Activated CD8-positive, alpha-beta memory T cell treated with anti-CD3 and anti-CD28 coated beads for 36 hours (primary cell): ENCODE data around the gene ZNF821. TPM values are rescaled to one million over a fixed set of nuclear protein-coding genes. Genes with fewer than 3 reads are reported as not detected.
"Not testable (repeated sequence)": the region's sequence is repeated elsewhere in the genome, so short reads cannot be mapped to it uniquely, and the experiment has no call there.

Experiments
- CTCF ChIA-PET: fragments of 350-600 bp; sonication (Branson Sonifier 250); formaldehyde crosslinking; loops from one replicate; lab custom pipeline; 2021; ENCODE audit warnings: antibody characterized with exemption; lab: Charles Lee
- POLR2A ChIA-PET: fragments of 350-600 bp; sonication (Branson Sonifier 250); formaldehyde crosslinking; loops from one replicate; lab custom pipeline; 2021; ENCODE audit warnings: antibody characterized with exemption; lab: Charles Lee
- total RNA-seq, 2 experiments: library from RNA; stranded (reverse); gene quantifications; one replicate each; pipeline ENCODE4 v1.2.3, GENCODE V29; 2021

The ZNF821 gene
- total RNA-seq, 2 experiments from 2014 or later: 3.1 to 4.0 TPM

DNA sequence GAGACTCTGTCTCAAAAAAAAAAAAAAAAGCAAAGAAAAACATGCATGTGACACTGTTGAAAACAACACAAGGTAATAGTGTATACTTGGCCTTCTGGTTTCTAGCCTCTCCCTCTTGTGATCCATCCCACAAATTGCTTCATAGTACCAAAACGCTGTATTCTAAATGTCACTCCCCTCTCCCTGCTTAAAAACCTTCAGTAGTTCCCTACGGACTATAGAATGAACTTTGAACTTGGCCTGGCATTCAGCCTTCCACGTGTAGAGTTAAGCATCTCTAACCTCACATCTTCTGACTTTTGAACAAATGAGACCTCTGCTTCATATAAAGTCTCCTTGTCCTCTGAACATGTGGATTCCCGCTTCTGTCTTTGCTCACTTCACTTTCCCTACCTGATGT lies 5.1 kb downstream of the ZNF821 start:
- ChIA-PET POLR2A (no interaction called here), CTCF (no interaction called here)

- ChIA-PET POLR2A (interaction anchor here (0.9 kb wide), 1 partner anchor 66 kb away, joined by 3 read pairs; no protein-coding TSS in a partner anchor), CTCF (interaction anchor here (0.7 kb wide), 1 partner anchor 106 kb away, joined by 4 read pairs; no protein-coding TSS in a partner anchor)
These were observed 10.8 kb downstream of the ZNF821 start for GRCh38 chr16:71873199-71873598.

- ChIA-PET CTCF (interaction anchor here (1.2 kb wide), 1 partner anchor 13 kb away, joined by 3 read pairs; no protein-coding TSS in a partner anchor), POLR2A (interaction anchor here (1.2 kb wide), 1 partner anchor 12 kb away, joined by 5 read pairs; no protein-coding TSS in a partner anchor)
These were observed 13.2 kb downstream of the ZNF821 start for GRCh38 chr16:71870818-71871217.

DNA sequence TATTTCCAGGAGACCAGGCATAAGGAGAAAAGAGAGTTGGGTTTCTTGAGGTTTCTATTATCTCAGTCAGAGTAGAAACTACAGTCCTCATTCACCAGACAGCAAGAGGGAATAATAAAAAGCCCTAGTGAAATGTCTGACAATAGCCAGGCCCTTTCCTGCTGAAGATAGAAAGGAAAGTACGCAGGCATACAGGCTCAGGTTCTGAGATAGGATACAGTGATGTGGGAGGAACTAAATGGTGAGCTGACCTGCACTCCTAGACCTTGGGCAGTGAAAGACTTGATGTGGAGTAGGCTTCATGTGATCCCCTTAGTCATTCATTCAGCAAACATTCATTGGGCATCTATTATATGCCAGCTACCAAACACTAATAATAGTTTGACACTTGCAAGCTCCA lies 14.9 kb downstream of the ZNF821 start:
- ChIA-PET CTCF (interaction anchor here (1.0 kb wide), 1 partner anchor 13 kb away, joined by 3 read pairs; no protein-coding TSS in a partner anchor), POLR2A (no interaction called here)

DNA sequence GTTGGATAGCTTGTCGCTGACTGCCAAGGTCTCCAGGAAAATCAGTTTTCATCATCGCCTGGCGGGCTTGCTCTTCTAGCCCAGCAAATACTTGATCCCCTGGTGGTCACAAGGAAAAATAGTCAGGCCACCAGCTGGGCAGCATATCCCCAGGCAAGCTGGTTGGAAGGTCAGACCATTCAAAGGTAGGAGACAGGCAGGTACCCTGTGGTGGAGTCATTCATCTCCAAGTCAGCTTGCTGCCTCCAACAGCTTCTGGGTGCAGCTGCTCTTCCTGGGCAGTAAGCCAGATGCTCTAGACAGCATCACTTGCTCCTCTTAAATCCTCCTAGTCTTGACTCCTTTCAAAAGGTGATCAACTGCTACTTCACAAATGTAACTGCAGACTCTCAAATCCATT lies 16.0 kb downstream of the ZNF821 start:
- CTCF ChIA-PET: no interaction called here

DNA sequence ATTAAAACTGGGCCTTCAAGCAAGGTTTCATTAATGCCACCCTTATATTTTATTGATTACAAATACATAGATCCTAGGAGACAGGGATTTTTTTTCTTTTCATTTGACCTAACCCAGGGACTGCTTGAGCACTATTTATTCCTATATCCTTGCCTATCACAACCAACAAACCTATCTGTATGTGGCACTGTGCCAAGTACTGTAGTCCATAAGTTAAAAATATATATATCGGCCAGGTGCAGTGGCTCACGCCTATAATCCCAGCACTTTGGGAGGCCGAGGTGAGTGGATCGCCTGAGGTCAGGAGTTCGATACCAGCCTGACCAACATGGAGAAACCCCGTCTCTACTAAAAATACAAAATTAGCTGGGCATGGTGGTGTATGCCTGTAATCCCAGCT lies 16.8 kb downstream of the ZNF821 start:
- CTCF ChIA-PET: not testable (repeated sequence)

More for the DNA sequence above, 16.0 kb downstream of the ZNF821 start:
- POLR2A ChIA-PET: no interaction called here

DNA sequence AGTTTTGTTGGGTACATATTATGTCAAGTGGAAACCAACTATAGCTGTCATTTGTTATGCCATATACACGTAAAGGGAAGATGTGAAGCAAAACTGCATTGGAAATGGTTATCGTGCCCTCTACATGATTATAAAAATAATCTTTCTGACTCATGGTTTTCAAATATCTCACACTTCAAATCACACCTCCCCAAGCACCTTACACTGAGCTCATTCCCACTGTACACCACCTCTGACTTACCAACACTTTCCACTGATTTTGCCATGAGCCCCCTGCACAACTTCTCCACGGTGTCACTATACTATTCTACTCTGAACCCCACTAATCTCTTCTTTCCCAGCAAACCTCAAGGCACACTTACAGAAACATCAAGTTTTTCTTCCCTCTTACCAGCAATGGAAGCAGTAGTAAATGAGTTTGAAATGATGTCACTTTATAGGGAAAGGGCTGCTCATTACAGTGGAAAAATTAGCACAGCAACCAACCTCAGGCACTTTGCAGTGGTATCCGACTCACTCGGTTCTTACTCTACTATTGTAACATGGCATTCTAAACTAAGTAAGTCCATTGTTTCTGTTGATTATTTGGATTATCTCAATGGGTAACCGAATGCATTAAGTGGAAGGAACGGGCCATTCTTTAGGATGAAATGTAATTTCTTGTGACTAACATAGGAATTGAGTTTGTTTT lies 18.7 kb downstream of the ZNF821 start:
- POLR2A ChIA-PET: interaction anchor here (1.1 kb wide), 1 partner anchor 16 kb away, joined by 3 read pairs; no protein-coding TSS in a partner anchor
- CTCF ChIA-PET: interaction anchor here (1.1 to 2.3 kb wide), 2 partner anchors 18 to 19 kb away, joined by 3 to 5 read pairs; partner anchors contain the start of gene ZNF821

More for the DNA sequence above, 16.8 kb downstream of the ZNF821 start:
- POLR2A ChIA-PET: not testable (repeated sequence)

DNA sequence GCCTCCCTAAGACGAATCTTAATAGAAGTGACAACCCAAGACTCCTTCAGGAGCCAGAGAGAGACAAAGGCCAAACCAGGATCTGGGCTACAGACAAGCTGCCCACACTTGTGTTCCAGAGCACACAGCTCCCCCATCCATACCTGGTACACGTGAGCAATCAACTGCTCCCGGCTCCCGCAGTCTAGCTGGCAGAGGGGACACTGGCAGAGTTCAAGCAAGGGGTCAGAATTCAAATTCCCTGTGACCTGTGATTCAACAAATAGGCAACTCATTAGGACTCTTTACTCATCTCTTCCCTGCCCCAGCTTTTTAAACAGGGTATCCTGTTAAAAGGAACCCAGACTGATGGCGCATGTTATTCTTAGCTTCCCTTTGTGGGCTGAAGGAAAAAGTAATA lies 20.0 kb downstream of the ZNF821 start:
- POLR2A ChIA-PET: interaction anchor here (0.6 kb wide), 1 partner anchor 36 kb away, joined by 3 read pairs; no protein-coding TSS in a partner anchor
- CTCF ChIA-PET: no interaction called here

GRCh38 chr16:71859762-71860521 lies 24.0 kb downstream of the ZNF821 start:
- CTCF ChIA-PET: interaction anchor here (4.5 kb wide), 1 partner anchor 23 kb away, joined by 22 read pairs; the partner anchor contains the start of gene ZNF821
- POLR2A ChIA-PET: no interaction called here

- POLR2A ChIA-PET: interaction anchor here (0.5 to 1.2 kb wide), 3 partner anchors 10 to 48 kb away, joined by 3 to 4 read pairs (median 3); partner anchors contain the start of genes AP1G1 and ATXN1L
- CTCF ChIA-PET: interaction anchor here (4.5 kb wide), 1 partner anchor 26 kb away, joined by 22 read pairs; the partner anchor contains the start of gene ZNF821
These were observed 27.9 kb downstream of the ZNF821 start for GRCh38 chr16:71855937-71856662.

DNA sequence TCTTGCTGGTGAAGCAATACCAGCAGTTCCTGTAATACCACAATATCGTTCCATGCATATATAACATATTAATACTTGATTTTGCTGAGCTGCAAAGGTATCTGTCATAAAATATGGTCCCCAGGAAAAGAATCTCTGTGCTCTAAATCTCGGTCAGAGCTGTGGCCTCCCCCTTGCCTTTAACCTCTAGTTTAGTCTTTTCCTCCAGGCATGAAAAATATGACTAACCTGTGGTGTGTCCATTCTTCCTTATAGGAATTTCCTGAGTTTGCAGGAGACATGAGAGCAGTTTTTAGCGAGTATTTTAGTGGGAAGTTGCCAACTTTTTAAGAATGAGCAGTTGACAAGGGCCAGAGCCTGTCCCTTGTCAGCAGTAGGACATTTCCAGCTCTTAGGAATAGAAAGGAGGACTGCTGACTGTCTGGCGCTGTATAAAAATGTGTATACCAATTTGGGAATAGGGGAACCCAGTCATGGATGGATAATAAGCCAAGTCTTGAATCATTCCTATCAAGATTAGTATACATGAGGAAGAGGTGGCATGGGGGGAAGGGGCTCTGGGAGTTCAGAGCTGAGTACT lies 29.5 kb downstream of the ZNF821 start:
- CTCF ChIA-PET: interaction anchor here (1.3 to 1.4 kb wide), 2 partner anchors 10 to 28 kb away, joined by 3 to 4 read pairs; no protein-coding TSS in a partner anchor
- POLR2A ChIA-PET: interaction anchor here (0.8 kb wide), 1 partner anchor 29 kb away, joined by 3 read pairs; the partner anchor contains the start of gene ZNF821

DNA sequence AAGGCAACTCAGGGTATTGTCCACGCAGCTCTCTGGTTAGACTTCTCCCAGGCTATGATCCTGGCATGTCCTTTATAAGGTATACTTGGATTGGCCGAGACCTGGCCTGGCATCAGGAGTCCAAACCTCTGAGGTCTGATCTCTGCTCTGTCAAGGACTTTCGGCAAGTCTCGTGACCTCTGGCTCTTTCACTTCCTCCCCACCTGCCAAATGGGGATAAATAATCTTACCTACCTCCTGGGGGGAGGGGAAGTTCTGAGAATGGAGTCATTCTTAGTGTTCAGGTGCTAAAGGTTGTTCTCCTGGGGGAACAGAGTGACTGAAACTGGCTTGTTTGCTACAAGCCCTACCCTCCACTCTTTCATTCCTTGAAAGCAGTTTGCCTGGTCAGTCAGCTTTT lies 30.6 kb downstream of the ZNF821 start:
- ChIA-PET CTCF (interaction anchor here (1.0 to 1.4 kb wide), 3 partner anchors 9 to 57 kb away, joined by 3 to 5 read pairs (median 4); no protein-coding TSS in a partner anchor), POLR2A (no interaction called here)

- CTCF ChIA-PET: interaction anchor here (0.6 to 1.0 kb wide), 2 partner anchors 56 to 90 kb away, joined by 3 to 5 read pairs; no protein-coding TSS in a partner anchor
- POLR2A ChIA-PET: no interaction called here
These were observed 31.4 kb downstream of the ZNF821 start for GRCh38 chr16:71852561-71852960.

GRCh38 chr16:71852158-71852557 lies 31.8 kb downstream of the ZNF821 start:
- ChIA-PET CTCF (interaction anchor here (0.6 kb wide), 1 partner anchor 89 kb away, joined by 3 read pairs; no protein-coding TSS in a partner anchor), POLR2A (no interaction called here)

DNA sequence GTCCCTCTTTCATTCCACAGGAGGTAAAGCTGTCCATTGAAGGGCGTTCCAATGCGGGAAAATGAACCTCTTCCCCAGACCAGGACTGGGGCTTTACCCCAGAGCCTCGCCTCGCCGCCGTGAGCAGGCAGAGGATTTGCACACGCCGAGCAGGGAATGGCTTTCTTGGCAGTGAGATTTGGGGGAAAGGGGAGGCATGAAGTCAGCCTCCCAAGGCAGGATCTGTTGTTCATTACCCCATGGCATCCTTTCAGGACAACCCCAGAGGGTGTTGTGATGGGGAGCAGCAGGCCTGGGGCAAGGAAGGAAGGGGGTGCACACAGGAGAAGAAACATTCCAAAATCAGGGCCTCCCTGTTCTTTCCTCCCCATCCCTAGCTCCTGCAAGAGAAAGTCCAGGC lies 32.2 kb downstream of the ZNF821 start:
- ChIA-PET POLR2A (no interaction called here), CTCF (no interaction called here)

- CTCF ChIA-PET: no interaction called here
- POLR2A ChIA-PET: interaction anchor here (0.5 to 0.9 kb wide), 2 partner anchors 9 to 68 kb away, joined by 3 read pairs; no protein-coding TSS in a partner anchor
These were observed 35.4 kb downstream of the ZNF821 start for GRCh38 chr16:71848622-71849021.

- POLR2A ChIA-PET: interaction anchor here (1.0 to 1.6 kb wide), 3 partner anchors 8 to 39 kb away, joined by 3 to 5 read pairs (median 4); partner anchors contain the start of gene AP1G1
- CTCF ChIA-PET: interaction anchor here (2.5 kb wide), 1 partner anchor 36 kb away, joined by 9 read pairs; no protein-coding TSS in a partner anchor
These were observed 36.9 kb downstream of the ZNF821 start for GRCh38 chr16:71847096-71847495.

DNA sequence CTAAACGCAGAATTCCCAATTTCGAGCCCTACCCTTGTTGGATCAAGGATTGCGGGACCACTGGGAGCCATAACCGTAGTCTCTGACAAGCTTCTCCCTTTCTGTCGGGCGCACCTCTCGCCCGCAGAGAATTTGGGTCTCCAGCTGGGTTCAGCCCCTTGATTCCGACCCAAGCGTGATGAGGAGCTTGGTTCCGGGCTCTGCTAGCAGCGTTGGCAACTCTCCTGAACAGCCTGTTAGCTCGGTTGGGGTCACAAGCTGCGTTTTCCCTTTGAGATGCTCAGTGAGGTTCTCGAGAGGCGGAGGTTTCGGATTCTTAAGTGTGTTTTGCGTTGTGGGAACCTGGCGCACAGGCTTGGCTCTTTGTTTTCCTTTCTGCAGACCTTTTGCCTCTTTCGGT lies 37.6 kb downstream of the ZNF821 start:
- ChIA-PET CTCF (interaction anchor here (2.5 kb wide), 1 partner anchor 36 kb away, joined by 9 read pairs; no protein-coding TSS in a partner anchor), POLR2A (interaction anchor here (1.0 to 1.6 kb wide), 4 partner anchors 9 to 41 kb away, joined by 3 to 5 read pairs (median 4); partner anchors contain the start of gene AP1G1)
